ENCODE measurements around the gene SORBS1. TPM values are rescaled to one million over a fixed set of nuclear protein-coding genes. Genes with fewer than 3 reads are reported as not detected.

SORBS1 gene
- total and polyA plus RNA-seq, 2 of the 13 experiments (the other 11 are each of a cell fraction or from before 2014, with no cell fraction given): 16.8 to 39.8 TPM

DNA sequence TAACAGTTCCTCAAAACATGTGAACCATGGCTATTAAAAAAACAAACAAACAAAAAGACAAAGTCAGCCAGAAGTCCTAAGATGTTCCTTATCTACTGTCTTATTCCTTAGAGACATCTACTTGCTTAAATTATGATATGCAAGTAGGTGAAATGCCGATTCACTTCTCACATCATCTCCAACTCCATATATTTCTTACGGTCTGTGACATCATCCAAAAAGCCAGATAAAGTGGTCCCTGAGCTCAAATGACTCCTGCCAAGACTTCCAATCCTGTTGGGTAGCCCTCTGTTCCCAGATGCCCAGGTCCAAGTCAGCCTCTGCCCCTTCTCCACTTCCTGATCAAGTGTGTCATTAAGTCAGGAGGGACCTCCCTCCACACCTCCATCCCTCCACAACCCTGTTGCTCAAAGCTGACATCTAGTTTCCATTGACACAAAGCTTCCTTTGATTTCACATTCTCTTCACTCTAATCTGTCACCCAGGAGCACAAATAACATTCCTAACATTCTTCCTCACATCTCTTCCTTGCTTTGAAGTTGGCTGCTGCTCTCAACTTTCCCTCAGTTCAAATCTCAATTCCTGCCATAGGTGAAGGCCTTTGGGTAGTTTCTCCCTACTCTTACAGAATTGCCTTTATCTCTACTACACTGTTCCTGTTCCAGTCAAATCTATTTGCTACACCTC, 214.3 kb downstream of the SORBS1 start:
- H3K79me2 ChIP-seq (ENCODE audit: insufficient read depth, low read length): no peaks in the 10 kb centered on the region
- BruUV-seq (replicated peaks): TSS peak; percentile 49
- intact Hi-C loops (cut with micrococcal nuclease; ENCODE audit: unreplicated experiment) (loop anchor here (5.0 kb wide), 2 partner anchors 55 to 85 kb away; partner anchors contain the start of gene PDLIM1), in situ Hi-C loops (cut with HindIII; ENCODE audit: extremely low pct_ligation_motif_present, low pct_unique_long_range_greater_than_20kb) (no loop called here)
- H3K4me1 ChIP-seq (ENCODE audit: insufficient read depth, low read length): peaks cover 93% of the 10 kb centered on the region
- no peak overlapping the region for H2AFZ ChIP-seq (ENCODE audit: low read length)
- ChIA-PET POLR2A (interaction anchor here (0.8 to 3.7 kb wide), 9 partner anchors 11 to 347 kb away, joined by 3 to 14 read pairs (median 3); partner anchors contain the start of gene TCTN3), CTCF (ENCODE audit: low intra/inter-chr PET ratio, low total read pairs) (no interaction called here)
- peak; percentile 99 for FAIRE-seq
- DNase-seq (ENCODE audit: low spot score): peak; percentile 99
- no peaks in the 10 kb centered on the region for H3K9me3 ChIP-seq (ENCODE audit: low read length)
- no peaks in the 10 kb centered on the region for H3K27me3 ChIP-seq (ENCODE audit: control insufficient read depth in 1 of 2, insufficient read depth in 2 of 2, low read length in 2 of 2)
- no peaks in the 10 kb centered on the region for H4K20me1 ChIP-seq (ENCODE audit: insufficient read depth, low read length)
- peak overlapping the region; percentile 78 for H3K27ac ChIP-seq (ENCODE audit: extremely low read length, insufficient read depth, low read length)
- peak overlapping the region; percentile 36 for H3K9ac ChIP-seq (ENCODE audit: insufficient read depth, low read depth, low read length)
- peak overlapping the region; percentile 31; the same call in 1 of the 2 replicates for H3K4me2 ChIP-seq (ENCODE audit: low read depth, low read length)
- H3K4me3 ChIP-seq (replicated peaks in 1 of 3; ENCODE audit: insufficient read depth in 1 of 3, low read depth in 2 of 3, low read length in 3 of 3): no peak overlapping the region
- WGBS (ENCODE audit: low lambda C conversion rate): 67% methylated on average over 2 of the region's 2 CpGs
- ATAC-seq: peak; percentile 94
- peaks cover 4 to 17% of the 10 kb centered on the region in 2 experiments; a peak in 4 of 5 replicates for H3K36me3 ChIP-seq (replicated peaks in 1 of 2; ENCODE audit: control insufficient read depth in 1 of 2, insufficient read depth in 2 of 2, low read length in 2 of 2)
- TF ChIP-seq SP4 (CRISPR knock-in tag; IDR thresholded peaks at IDR 0.05) (no peak), ZNF577 (CRISPR knock-in tag; IDR thresholded peaks at IDR 0.05; ENCODE audit: borderline replicate concordance, low read depth) (no peak), KDM2A (CRISPR knock-in tag; IDR thresholded peaks at IDR 0.05; ENCODE audit: borderline replicate concordance, low read depth) (no peak), ZNF619 (CRISPR knock-in tag; IDR thresholded peaks at IDR 0.05) (no peak), KDM1A (CRISPR knock-in tag; IDR thresholded peaks at IDR 0.05) (peak; percentile 88), IRF2 (CRISPR knock-in tag; IDR thresholded peaks at IDR 0.05) (peak; percentile 75), ZNF850 (CRISPR knock-in tag; conservative IDR thresholded peaks at IDR 0.05) (no peak), HDAC6 (IDR thresholded peaks at IDR 0.05; ENCODE audit: low read depth, low read length) (no peak), NFE2 (CRISPR knock-in tag; IDR thresholded peaks at IDR 0.05) (no peak), ZNF773 (CRISPR knock-in tag; IDR thresholded peaks at IDR 0.05; ENCODE audit: borderline replicate concordance) (no peak), ISX (CRISPR knock-in tag; conservative IDR thresholded peaks at IDR 0.05) (no peak), ZNF710 (CRISPR knock-in tag; IDR thresholded peaks at IDR 0.05; ENCODE audit: borderline replicate concordance) (peak; percentile 96), ZSCAN30 (CRISPR knock-in tag; IDR thresholded peaks at IDR 0.05) (no peak), ZNF20 (CRISPR knock-in tag; IDR thresholded peaks at IDR 0.05) (no peak), ZNF232 (CRISPR knock-in tag; IDR thresholded peaks at IDR 0.05; ENCODE audit: borderline replicate concordance) (no peak), EP300 (IDR thresholded peaks at IDR 0.05; ENCODE audit: low read depth in 2 of 2, low read length in 2 of 2) (peak; percentile 85 to 96; a peak in 3 of 4 replicates), EP300 (CRISPR knock-in tag; IDR thresholded peaks at IDR 0.05; ENCODE audit: borderline replicate concordance) (peak; percentile 96), MIXL1 (CRISPR knock-in tag; IDR thresholded peaks at IDR 0.05) (peak; percentile 87), ELF3 (CRISPR knock-in tag; IDR thresholded peaks at IDR 0.05) (peak; percentile 91), ZKSCAN8 (CRISPR knock-in tag; IDR thresholded peaks at IDR 0.05; ENCODE audit: borderline replicate concordance) (no peak), HNF4G (IDR thresholded peaks at IDR 0.05; ENCODE audit: borderline replicate concordance, low read depth, low read length) (no peak), HNF4G (CRISPR knock-in tag; IDR thresholded peaks at IDR 0.05; ENCODE audit: borderline replicate concordance, low read depth) (no peak; the same call in 1 of the 2 replicates), CCDC6 (CRISPR knock-in tag; IDR thresholded peaks at IDR 0.05) (peak; percentile 30; the same call in 1 of the 2 replicates), ZNF414 (CRISPR knock-in tag; IDR thresholded peaks at IDR 0.05) (0 out of 2 replicates have a peak, but pooled peaks have one; percentile 54), SUZ12 (IDR thresholded peaks at IDR 0.05; ENCODE audit: low read depth, low read length) (no peak)
